NT2/D1 (cell line): ENCODE results near the gene RAP1GAP2.
A peak's percentile ranks its signal among the peaks of the same experiment; 100 is the strongest.

ENCODE experiments used
- DNase-seq: peaks from one replicate; pipeline ENCODE4 v3.0.0-alpha.2; 2011; ENCODE audit warnings: low read depth, low spot score
- H3K27me3 ChIP-seq: 2 replicates; pipeline ENCODE4 v1.6.0; 2011; ENCODE audit warnings: mild to moderate bottlenecking; ENCODE audit not compliant: insufficient read length, insufficient read depth
- H3K36me3 ChIP-seq: 2 replicates; pipeline ENCODE4 v1.6.1; 2011; ENCODE audit warnings: mild to moderate bottlenecking, low read length, mixed read lengths; ENCODE audit not compliant: insufficient read depth, insufficient read length
- H3K4me1 ChIP-seq: 2 replicates; pipeline ENCODE4 v1.5.1; 2011; ENCODE audit not compliant: insufficient read depth, insufficient read length
- H3K4me3 ChIP-seq: 2 replicates; pipeline ENCODE4 v1.5.1; 2011; ENCODE audit warnings: low read depth; ENCODE audit not compliant: insufficient read length
- H3K9ac ChIP-seq: 2 replicates; pipeline ENCODE4 v1.6.0; 2011; ENCODE audit warnings: low read depth; ENCODE audit not compliant: insufficient read length
- H3K9me3 ChIP-seq: 2 replicates; pipeline ENCODE4 v1.5.1; 2011; ENCODE audit warnings: mild to moderate bottlenecking, low read length; ENCODE audit not compliant: insufficient read depth
- SUZ12 ChIP-seq: IDR thresholded peaks from 2 replicates; pipeline ENCODE4 v1.6.1; 2011; ENCODE audit not compliant: insufficient read length, insufficient read depth; ENCODE audit errors: extremely low read depth
- YY1 ChIP-seq: IDR thresholded peaks from 2 replicates; pipeline ENCODE4 v1.6.1; 2011; ENCODE audit not compliant: insufficient read length, insufficient read depth
- ZNF274 ChIP-seq: IDR thresholded peaks from 2 replicates; pipeline ENCODE4 v1.6.1; 2011; ENCODE audit warnings: mild to moderate bottlenecking, low read depth, low read length

RAP1GAP2 gene

GRCh38 chr17:3008336-3009288 lies 212.4 kb downstream of the RAP1GAP2 start:
- H3K4me1 ChIP-seq = no peaks in the 10 kb centered on the region

GRCh38 chr17:3009411-3009920 lies 213.2 kb downstream of the RAP1GAP2 start:
- no peaks in the 10 kb centered on the region for H3K9me3 ChIP-seq
- H3K36me3 ChIP-seq = peaks cover 48% of the 10 kb centered on the region
- no peak overlapping the region for H3K4me3 ChIP-seq
- DNase-seq = no peak
- H3K4me1 ChIP-seq = no peaks in the 10 kb centered on the region
- no peak overlapping the region for H3K9ac ChIP-seq
- no peak for TF ChIP-seq SUZ12
- H3K27me3 ChIP-seq = no peaks in the 10 kb centered on the region

More at GRCh38 chr17:3008336-3009288, 212.4 kb downstream of the RAP1GAP2 start:
- Histone ChIP-seq H3K4me3 (no peak overlapping the region), H3K36me3 (peaks cover 49% of the 10 kb centered on the region), H3K9ac (no peak overlapping the region), H3K27me3 (no peaks in the 10 kb centered on the region), H3K9me3 (no peaks in the 10 kb centered on the region)
- DNase-seq = no peak
- TF ChIP-seq SUZ12 = no peak
- no peak for TF ChIP-seq YY1
- TF ChIP-seq ZNF274 = no peak

- H3K9me3 ChIP-seq = no peaks in the 10 kb centered on the region
- no peak overlapping the region for H3K4me3 ChIP-seq
- TF ChIP-seq SUZ12 (no peak), YY1 (no peak), ZNF274 (no peak)
- no peaks in the 10 kb centered on the region for H3K27me3 ChIP-seq
- H3K4me1 ChIP-seq = no peaks in the 10 kb centered on the region
- no peak for DNase-seq
- peaks cover 38% of the 10 kb centered on the region for H3K36me3 ChIP-seq
- no peak overlapping the region for H3K9ac ChIP-seq
These were observed 215.7 kb downstream of the RAP1GAP2 start for GRCh38 chr17:3011891-3012290.

GRCh38 chr17:3012926-3013581 lies 216.8 kb downstream of the RAP1GAP2 start:
- no peak overlapping the region for H3K4me3 ChIP-seq
- no peaks in the 10 kb centered on the region for H3K9me3 ChIP-seq
- DNase-seq = peak; percentile 33
- no peak overlapping the region for H3K9ac ChIP-seq
- H3K27me3 ChIP-seq = no peaks in the 10 kb centered on the region
- no peak for TF ChIP-seq YY1
- TF ChIP-seq SUZ12 = no peak
- no peak for TF ChIP-seq ZNF274
- peaks cover 38% of the 10 kb centered on the region for H3K36me3 ChIP-seq
- no peaks in the 10 kb centered on the region for H3K4me1 ChIP-seq

- no peak overlapping the region for H3K9ac ChIP-seq
- no peaks in the 10 kb centered on the region for H3K9me3 ChIP-seq
- DNase-seq = no peak
- H3K27me3 ChIP-seq = no peaks in the 10 kb centered on the region
- peaks cover 34% of the 10 kb centered on the region for H3K36me3 ChIP-seq
- H3K4me3 ChIP-seq = no peak overlapping the region
- H3K4me1 ChIP-seq = no peaks in the 10 kb centered on the region
- TF ChIP-seq ZNF274 (no peak), YY1 (no peak), SUZ12 (no peak)
These were observed 219.7 kb downstream of the RAP1GAP2 start for GRCh38 chr17:3015890-3016289.

- DNase-seq = no peak
These were observed 221.7 kb downstream of the RAP1GAP2 start for GRCh38 chr17:3017936-3018335.

GRCh38 chr17:3019761-3020160 lies 223.5 kb downstream of the RAP1GAP2 start:
- Histone ChIP-seq H3K4me1 (no peaks in the 10 kb centered on the region), H3K27me3 (no peaks in the 10 kb centered on the region), H3K9me3 (peaks cover 29% of the 10 kb centered on the region), H3K9ac (no peak overlapping the region), H3K4me3 (no peak overlapping the region), H3K36me3 (peaks cover 38% of the 10 kb centered on the region)
- TF ChIP-seq YY1 (no peak), SUZ12 (no peak), ZNF274 (no peak)
- DNase-seq = no peak

More at GRCh38 chr17:3017936-3018335, 221.7 kb downstream of the RAP1GAP2 start:
- Histone ChIP-seq H3K27me3 (no peaks in the 10 kb centered on the region), H3K36me3 (peaks cover 37% of the 10 kb centered on the region), H3K4me1 (no peaks in the 10 kb centered on the region), H3K9ac (no peak overlapping the region), H3K9me3 (peaks cover 15% of the 10 kb centered on the region), H3K4me3 (no peak overlapping the region)
- TF ChIP-seq ZNF274 (no peak), YY1 (no peak)
